ENCODE data around the gene TTC13.

- TF ChIP-seq CTCF (IDR thresholded peaks at IDR 0.05) (no peak), POLR2A (IDR thresholded peaks at IDR 0.05) (no peak)
Measured at GRCh38 chr1:230879778-230880177, 98.9 kb downstream of the TTC13 start.
